Effector memory CD8-positive, alpha-beta T cell (primary cell): ENCODE measurements around the gene EPB41L3.
A peak's percentile ranks its signal among the peaks of the same experiment; 100 is the strongest.

Experiments used
- ATAC-seq: fragments of 150-1000 bp; cut with Tn5 transposase; replicated peaks from 2 replicates; pipeline ENCODE4 v1.10.0; 2021; ENCODE audit warnings: mild to moderate bottlenecking, moderate library complexity
- DNase-seq, 3 experiments: peaks; one replicate each; pipeline ENCODE4 v3.0.0; 2021
- H3K27ac Mint-ChIP-seq, 2 donors: one replicate each; pipeline ENCODE4 v1.8.0; 2022; ENCODE audit warnings: mild to moderate bottlenecking in 2 of 2, mixed read lengths in 2 of 2, moderate library complexity in 2 of 2
- H3K27me3 Mint-ChIP-seq, 2 donors: one replicate each; pipeline ENCODE4 v1.8.0; 2022; ENCODE audit warnings: mixed read lengths in 2 of 2
- H3K36me3 Mint-ChIP-seq: one replicate; pipeline ENCODE4 v1.8.0; 2022; ENCODE audit warnings: mild to moderate bottlenecking, moderate library complexity, mixed read lengths; ENCODE audit not compliant: insufficient read depth
- H3K4me1 Mint-ChIP-seq, 2 donors: one replicate each; pipeline ENCODE4 v1.8.0; 2022; ENCODE audit warnings: low read depth in 2 of 2, mixed read lengths in 2 of 2
- H3K4me3 Mint-ChIP-seq, 2 donors: one replicate each; pipeline ENCODE4 v1.8.0; 2022; ENCODE audit warnings: mild to moderate bottlenecking in 2 of 2, mixed read lengths in 2 of 2, moderate library complexity in 2 of 2
- H3K9me3 Mint-ChIP-seq, 2 donors: one replicate each; pipeline ENCODE4 v1.8.0; 2022; ENCODE audit warnings: mixed read lengths in 2 of 2

EPB41L3 gene

DNA sequence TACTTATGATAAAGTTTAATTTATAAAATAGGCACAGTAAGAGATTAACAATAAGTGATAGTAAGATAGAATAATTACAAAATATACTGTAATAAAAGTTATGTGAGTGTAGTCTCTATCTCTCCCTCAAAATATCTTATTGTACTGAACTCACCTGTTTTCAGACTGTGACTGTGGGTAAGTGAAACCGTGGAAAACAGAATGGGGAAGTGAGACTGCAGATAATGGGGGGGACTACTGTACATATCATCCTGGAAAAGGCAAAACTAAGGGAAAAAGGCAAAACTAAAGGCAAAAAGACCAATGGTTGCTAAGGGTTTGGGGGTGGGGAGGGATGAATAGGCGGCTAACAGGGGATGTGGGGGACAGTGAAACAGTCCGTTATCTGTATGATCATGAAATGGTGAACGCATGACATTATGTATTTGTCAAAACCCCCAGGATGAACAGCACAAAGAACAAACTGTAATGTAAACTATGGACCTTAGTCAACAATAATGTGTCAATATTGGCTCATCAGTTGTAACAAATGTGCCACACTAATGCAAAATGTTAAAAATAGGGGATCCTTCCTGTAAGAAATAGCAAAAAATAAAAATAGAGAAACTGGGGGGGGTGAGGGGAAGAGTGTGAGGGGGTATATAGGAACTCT, 93.8 kb downstream of the EPB41L3 start:
- Mint-ChIP-seq H3K36me3 (no peaks in the 10 kb centered on the region), H3K4me1 (no peaks in the 10 kb centered on the region), H3K9me3 (no peaks in the 10 kb centered on the region), H3K27ac (no peak overlapping the region), H3K4me3 (no peak overlapping the region), H3K27me3 (peaks cover 0 to 13% of the 10 kb centered on the region in 2 donors)
- DNase-seq: no peak
- ATAC-seq: no peak

DNA sequence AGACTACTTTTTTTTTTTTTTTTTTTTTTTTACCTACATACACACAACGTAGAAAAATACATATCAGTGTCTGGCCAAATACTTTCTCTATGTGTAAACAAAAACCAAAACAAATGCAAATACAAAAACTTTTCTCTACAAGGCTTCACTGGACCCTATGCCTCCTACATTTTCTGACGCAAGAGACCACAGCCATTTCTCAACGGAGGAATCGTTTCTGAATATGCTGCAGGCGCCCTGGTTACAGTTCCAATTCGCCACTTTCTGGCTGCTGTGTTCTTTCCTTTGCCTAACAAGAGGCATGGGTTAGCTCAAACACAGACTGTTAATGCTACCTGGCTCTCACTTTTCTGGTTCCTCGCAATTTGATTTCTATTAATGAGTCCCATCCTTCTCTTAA, 96.4 kb downstream of the EPB41L3 start:
- Mint-ChIP-seq H3K4me3 (no peak overlapping the region), H3K27ac (no peak overlapping the region), H3K4me1 (no peaks in the 10 kb centered on the region), H3K27me3 (peaks cover 0 to 7% of the 10 kb centered on the region in 2 donors), H3K36me3 (no peaks in the 10 kb centered on the region), H3K9me3 (no peaks in the 10 kb centered on the region)
- ATAC-seq: no peak
- DNase-seq: no peak

DNA sequence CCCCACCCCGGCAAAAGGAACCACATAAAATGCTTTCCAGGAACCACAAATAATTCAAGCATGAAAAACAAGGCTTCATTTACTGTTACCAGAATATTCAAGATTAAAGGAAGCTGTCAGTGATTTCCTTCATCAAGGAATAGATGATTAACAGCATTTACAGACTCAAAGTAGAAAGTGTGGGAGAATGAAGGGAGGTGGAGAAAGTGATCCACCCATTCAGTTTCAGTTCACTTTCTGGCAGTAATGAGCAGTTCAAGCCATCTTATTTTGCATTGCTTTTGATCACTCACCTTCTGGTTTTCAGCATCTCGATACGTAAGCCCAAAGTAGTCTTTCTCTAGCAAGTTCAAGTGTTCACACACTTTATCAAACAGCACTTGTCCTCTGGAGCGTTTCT, 99.0 kb downstream of the EPB41L3 start:
- no peak overlapping the region for H3K4me3 Mint-ChIP-seq
- no peaks in the 10 kb centered on the region for H3K36me3 Mint-ChIP-seq
- no peaks in the 10 kb centered on the region for H3K4me1 Mint-ChIP-seq
- DNase-seq (no peak), ATAC-seq (no peak)
- H3K9me3 Mint-ChIP-seq: no peaks in the 10 kb centered on the region
- no peak overlapping the region for H3K27ac Mint-ChIP-seq
- no peaks in the 10 kb centered on the region for H3K27me3 Mint-ChIP-seq

DNA sequence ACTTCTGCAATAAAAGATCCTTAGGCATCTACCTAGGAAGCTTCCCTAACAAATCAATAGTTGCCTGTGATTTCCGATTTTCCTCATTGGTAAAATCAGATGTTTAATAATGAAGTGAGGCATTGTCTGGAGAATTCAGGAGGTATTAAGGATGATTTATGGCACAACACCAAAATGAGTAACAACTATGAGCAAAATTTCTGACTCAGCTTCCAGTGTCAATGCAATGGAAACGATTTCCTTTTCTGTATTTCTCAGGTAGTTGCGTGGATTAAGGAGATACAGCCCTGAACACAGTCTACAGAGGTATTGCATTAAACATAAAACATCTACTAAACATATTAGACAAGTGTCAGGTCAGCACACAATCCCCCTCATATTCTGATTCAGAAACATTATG, 99.5 kb downstream of the EPB41L3 start:
- H3K4me3 Mint-ChIP-seq: no peak overlapping the region
- no peaks in the 10 kb centered on the region for H3K36me3 Mint-ChIP-seq
- no peaks in the 10 kb centered on the region for H3K9me3 Mint-ChIP-seq
- H3K27ac Mint-ChIP-seq: no peak overlapping the region
- H3K4me1 Mint-ChIP-seq: no peaks in the 10 kb centered on the region
- no peaks in the 10 kb centered on the region for H3K27me3 Mint-ChIP-seq
- DNase-seq (no peak), ATAC-seq (no peak)

DNA sequence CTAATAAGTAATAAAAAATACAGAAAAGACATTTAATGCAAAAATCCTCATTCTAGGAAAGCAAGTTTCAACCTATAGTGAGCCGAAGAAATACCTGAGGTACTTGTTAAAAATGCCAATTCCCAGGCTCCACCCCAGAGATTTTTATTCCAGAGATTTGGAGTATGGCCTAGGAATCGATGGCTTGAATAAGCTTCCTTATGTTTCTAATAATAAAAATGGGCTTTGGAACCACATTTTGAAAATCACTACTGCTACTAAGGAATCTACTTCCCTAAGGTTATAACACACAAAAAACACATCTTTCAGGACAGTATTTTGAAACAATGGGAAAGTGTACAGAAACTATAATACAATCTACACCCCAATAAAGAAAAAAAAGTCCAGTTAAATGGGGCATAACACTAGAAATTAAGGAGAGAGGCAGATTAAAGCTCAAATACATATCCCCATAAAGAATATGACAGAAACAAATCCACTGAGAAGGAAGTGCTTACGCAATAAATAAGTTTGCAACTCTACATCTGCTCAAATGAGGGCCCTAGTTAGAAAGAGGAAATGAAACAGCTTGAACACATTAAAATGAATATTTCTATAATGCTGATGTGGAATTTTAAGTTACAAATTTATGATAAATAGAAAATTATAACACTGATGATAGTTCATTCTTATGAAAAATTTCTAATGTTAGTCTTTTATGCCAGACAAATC, 103.7 kb downstream of the EPB41L3 start:
- DNase-seq: no peak
- Mint-ChIP-seq H3K27ac (no peak overlapping the region), H3K4me1 (no peaks in the 10 kb centered on the region), H3K36me3 (no peaks in the 10 kb centered on the region), H3K27me3 (peaks cover 0 to 4% of the 10 kb centered on the region in 2 donors), H3K4me3 (no peak overlapping the region), H3K9me3 (no peaks in the 10 kb centered on the region)
- ATAC-seq: no peak

DNA sequence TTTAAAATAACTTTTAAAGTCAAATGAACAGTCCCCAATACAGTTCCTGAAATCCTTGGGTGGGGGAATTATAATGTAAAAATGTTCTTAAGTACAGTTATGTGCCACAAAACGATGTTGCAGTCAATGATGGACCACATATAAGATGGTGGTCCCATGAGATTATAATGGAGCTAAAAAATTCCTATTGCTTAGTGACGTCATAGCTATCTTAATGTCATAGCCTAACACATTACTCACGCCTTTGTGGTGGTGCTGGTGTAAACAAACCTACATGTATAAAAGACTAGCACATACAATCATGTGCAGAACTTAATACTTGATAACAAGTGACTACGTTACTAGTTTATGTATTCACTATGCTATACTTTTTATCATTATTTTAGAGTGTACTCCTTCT, 109.4 kb downstream of the EPB41L3 start:
- no peak overlapping the region for H3K27ac Mint-ChIP-seq
- H3K27me3 Mint-ChIP-seq: peaks cover 0 to 4% of the 10 kb centered on the region in 2 donors
- no peaks in the 10 kb centered on the region for H3K4me1 Mint-ChIP-seq
- H3K36me3 Mint-ChIP-seq: no peaks in the 10 kb centered on the region
- ATAC-seq (no peak), DNase-seq (no peak)
- H3K9me3 Mint-ChIP-seq: no peaks in the 10 kb centered on the region
- no peak overlapping the region for H3K4me3 Mint-ChIP-seq

DNA sequence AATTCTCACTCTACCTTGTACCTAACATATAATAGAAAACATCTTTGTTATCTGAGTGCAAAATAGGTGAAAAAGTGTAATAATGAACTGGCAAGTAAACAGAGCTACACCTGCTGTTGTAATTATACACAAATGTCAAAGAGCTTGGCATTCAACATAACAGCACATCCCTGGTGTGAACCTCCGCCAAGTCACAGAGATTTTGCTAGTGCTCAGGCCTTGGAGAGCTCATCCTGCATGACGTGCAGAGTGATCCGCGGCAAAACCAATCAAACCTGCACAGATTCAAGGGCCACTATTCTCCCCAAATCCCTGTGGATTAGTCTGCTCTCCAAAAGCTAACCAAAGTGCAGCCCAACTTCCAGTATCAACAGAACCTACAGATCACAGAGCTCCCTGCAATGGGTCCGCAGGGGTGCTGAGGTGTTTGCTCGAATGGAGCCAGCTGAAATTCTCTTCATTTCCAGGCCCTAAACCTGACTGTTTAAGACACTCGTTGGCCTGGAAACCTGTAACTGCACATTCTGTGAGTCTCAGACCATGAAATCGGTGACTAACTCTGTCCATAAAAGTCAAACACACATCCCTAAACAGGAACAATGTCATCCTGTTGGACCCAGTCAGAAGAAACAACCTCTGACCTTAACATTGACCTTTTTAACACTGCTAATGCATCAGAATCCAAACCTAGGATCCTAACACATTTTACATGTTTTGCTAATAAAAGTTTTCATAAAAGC, 111.8 kb downstream of the EPB41L3 start:
- Mint-ChIP-seq H3K27me3 (peaks cover 5 to 6% of the 10 kb centered on the region in 2 donors), H3K4me1 (no peaks in the 10 kb centered on the region), H3K9me3 (no peaks in the 10 kb centered on the region), H3K36me3 (no peaks in the 10 kb centered on the region), H3K4me3 (no peak overlapping the region), H3K27ac (no peak overlapping the region)
- ATAC-seq (no peak), DNase-seq (no peak)

DNA sequence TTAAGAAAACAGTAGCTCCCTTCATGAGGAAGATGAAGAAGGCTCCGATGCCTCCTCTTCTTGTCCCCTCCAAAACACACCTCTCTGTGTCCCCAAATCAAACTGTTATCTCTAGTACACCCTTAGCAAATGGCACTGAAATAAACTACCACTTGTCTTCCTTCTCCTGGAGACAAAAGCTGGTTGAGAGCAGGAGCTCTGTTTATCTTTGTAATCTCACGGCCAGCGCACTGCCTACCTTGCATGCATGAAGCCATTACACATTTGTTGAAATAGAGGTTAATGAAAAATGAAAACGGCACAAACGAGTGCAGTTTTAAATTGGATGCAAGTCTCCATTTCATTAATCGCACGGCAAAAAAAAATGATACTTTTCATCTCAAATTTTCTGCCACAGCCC, 113.7 kb downstream of the EPB41L3 start:
- H3K9me3 Mint-ChIP-seq: no peaks in the 10 kb centered on the region
- H3K36me3 Mint-ChIP-seq: no peaks in the 10 kb centered on the region
- H3K27me3 Mint-ChIP-seq: peaks cover 10 to 16% of the 10 kb centered on the region in 2 donors
- no peak overlapping the region for H3K4me3 Mint-ChIP-seq
- DNase-seq (no peak), ATAC-seq (no peak)
- no peak overlapping the region for H3K27ac Mint-ChIP-seq
- no peaks in the 10 kb centered on the region for H3K4me1 Mint-ChIP-seq

DNA sequence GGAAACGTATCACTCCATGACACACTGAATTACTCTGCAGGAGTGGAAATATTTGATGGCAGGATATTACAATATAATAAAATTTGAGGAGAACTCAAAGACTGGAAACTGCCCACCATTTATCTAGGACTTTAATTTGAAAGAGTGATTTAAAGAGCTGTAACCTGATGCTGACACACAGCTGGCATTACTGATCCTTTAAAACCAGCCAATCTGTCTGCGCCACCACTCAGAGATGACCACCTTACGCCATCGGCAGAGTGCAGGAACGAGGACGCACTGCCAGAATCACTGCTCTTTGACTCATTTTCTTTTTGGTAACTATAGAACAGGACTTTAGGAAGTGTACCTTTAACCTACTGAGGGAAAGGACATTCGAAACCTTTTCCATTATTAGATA, 114.1 kb downstream of the EPB41L3 start:
- H3K4me1 Mint-ChIP-seq: no peaks in the 10 kb centered on the region
- no peak for ATAC-seq
- H3K9me3 Mint-ChIP-seq: no peaks in the 10 kb centered on the region
- no peaks in the 10 kb centered on the region for H3K36me3 Mint-ChIP-seq
- peaks cover 10 to 16% of the 10 kb centered on the region in 2 donors for H3K27me3 Mint-ChIP-seq
- no peak overlapping the region for H3K4me3 Mint-ChIP-seq
- no peak for DNase-seq
- H3K27ac Mint-ChIP-seq: no peak overlapping the region

DNA sequence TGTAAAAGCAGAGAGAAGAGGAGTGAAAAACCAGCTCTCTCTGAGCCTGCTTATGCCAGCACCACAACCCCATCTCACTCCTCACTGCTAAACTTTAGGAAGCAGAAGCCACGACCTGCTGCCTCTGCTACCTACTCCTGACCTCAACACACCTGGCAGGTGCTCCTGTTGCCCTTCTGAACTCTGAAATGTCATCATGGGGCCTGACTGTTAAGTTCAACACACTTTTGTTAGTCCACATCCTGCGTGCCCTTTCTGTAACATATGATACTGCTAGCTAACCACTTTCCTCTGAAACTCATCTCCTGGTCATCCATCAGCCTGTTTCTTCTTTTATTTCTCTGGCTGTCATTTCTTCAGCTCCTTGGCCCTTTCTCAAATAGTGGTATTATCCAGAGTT, 118.1 kb downstream of the EPB41L3 start:
- peaks cover 16 to 22% of the 10 kb centered on the region in 2 donors for H3K27me3 Mint-ChIP-seq
- DNase-seq: no peak
- no peaks in the 10 kb centered on the region for H3K4me1 Mint-ChIP-seq
- no peaks in the 10 kb centered on the region for H3K9me3 Mint-ChIP-seq
- no peaks in the 10 kb centered on the region for H3K36me3 Mint-ChIP-seq
- no peak overlapping the region for H3K4me3 Mint-ChIP-seq
- H3K27ac Mint-ChIP-seq: no peak overlapping the region
- ATAC-seq: no peak

DNA sequence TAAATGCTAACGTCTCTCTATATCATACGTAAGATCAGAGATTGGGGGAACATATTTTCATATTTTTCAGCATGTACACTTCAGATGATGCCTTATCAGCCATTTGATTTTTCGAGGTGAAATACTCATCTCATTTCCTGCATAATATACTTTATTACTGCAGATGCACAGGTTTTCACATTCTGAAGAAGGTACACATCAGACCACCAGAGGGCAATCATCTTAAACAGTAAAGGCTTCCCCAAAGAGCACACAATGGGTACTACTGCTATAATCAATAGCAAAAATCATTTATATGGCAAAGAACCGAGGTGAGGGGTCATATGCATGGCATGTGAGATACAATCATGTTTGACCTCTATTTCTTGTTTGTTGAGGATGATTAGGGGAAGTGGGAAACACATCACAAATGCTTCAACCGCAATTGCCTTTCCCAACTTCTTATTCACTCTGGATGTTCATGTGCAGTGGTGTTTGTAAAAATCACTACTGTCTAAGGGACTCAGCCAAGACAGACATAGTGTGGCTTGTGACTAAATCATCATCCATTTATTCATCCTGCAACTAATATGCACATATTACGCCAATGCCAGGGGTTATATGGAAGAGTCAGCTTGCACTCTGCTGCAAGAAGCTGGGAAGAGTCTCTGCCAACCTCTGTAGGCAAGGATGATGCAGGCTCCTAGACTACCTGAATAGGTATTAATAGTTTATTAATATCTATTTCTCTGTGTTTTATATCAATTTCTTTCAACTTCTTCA, 118.7 kb downstream of the EPB41L3 start:
- no peaks in the 10 kb centered on the region for H3K9me3 Mint-ChIP-seq
- no peaks in the 10 kb centered on the region for H3K36me3 Mint-ChIP-seq
- H3K27me3 Mint-ChIP-seq: peaks cover 17 to 22% of the 10 kb centered on the region in 2 donors
- H3K4me1 Mint-ChIP-seq: no peaks in the 10 kb centered on the region
- H3K4me3 Mint-ChIP-seq: no peak overlapping the region
- ATAC-seq (peak; percentile 31), DNase-seq (no peak)
- no peak overlapping the region for H3K27ac Mint-ChIP-seq

DNA sequence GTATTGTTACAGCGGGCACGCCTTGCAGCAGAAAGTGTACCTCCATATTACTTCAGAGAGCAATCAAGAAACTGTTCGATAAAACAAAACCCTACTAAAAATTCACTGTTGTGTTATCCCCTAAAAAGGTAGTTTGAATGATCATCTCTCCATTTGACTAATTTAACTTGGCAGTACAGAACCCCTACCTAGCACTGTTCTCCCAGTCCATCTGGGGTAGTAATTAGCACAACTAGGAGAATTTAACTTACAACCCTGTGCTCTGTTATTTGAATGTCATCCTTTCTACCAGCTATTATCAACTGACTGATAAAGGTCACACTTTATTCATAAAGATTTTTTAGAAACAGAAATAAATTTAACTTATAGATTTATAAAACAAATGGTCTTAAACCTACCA, 121.2 kb downstream of the EPB41L3 start:
- H3K4me1 Mint-ChIP-seq: no peaks in the 10 kb centered on the region
- H3K27ac Mint-ChIP-seq: no peak overlapping the region
- DNase-seq: no peak
- peaks cover 22 to 31% of the 10 kb centered on the region in 2 donors for H3K27me3 Mint-ChIP-seq
- no peak for ATAC-seq
- H3K4me3 Mint-ChIP-seq: no peak overlapping the region
- no peaks in the 10 kb centered on the region for H3K36me3 Mint-ChIP-seq
- H3K9me3 Mint-ChIP-seq: no peaks in the 10 kb centered on the region

DNA sequence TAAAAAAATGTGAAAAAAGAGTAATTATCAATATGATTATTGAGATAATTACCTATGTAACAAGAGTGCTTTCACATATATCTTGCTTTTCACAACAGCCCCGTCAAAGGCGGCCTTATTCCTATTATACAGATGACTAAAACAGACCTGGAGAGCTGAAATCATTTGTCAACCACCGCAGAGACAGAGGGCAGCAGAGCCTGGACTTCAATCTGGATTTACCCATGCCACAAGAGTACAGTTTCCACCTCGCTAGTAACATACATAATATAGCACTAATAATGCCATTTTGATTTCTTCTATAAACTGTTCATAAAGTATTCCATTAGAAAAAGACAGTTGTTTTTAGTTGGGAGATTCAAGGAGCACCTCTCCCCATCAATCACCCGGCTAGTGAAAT, 121.8 kb downstream of the EPB41L3 start:
- DNase-seq (no peak), ATAC-seq (no peak)
- Mint-ChIP-seq H3K4me1 (no peaks in the 10 kb centered on the region), H3K27ac (no peak overlapping the region), H3K36me3 (no peaks in the 10 kb centered on the region), H3K9me3 (no peaks in the 10 kb centered on the region), H3K4me3 (no peak overlapping the region), H3K27me3 (peaks cover 24 to 32% of the 10 kb centered on the region in 2 donors)
